ENCODE measurements around the gene LYRM4.

GRCh38 chr6:5246141-5247097, 14.3 kb downstream of the LYRM4 start:
- no peak for TF ChIP-seq CTCF (optimal IDR thresholded peaks at IDR 0.05 in 1 of 3, IDR thresholded peaks at IDR 0.05 in 1 of 3, conservative IDR thresholded peaks at IDR 0.05 in 1 of 3; ENCODE audit: extremely low read depth in 1 of 3, insufficient read depth in 2 of 3, low read length in 3 of 3)
- no peak for TF ChIP-seq EZH2 (IDR thresholded peaks at IDR 0.05; ENCODE audit: low read length)
